Duodenal mucosa (tissue), 2 donors: ENCODE data around the gene RIMBP2.

Source experiments
- H3K27ac ChIP-seq: one replicate; pipeline ENCODE4 v1.7.0; 2013; ENCODE audit warnings: low read depth, low read length
- H3K27me3 ChIP-seq, 2 donors: one replicate each; pipeline ENCODE4 v1.7.0; 2013; ENCODE audit warnings: low read length in 2 of 2, control low read depth in 1 of 2; ENCODE audit not compliant: insufficient read depth in 2 of 2, control insufficient read depth in 1 of 2
- H3K36me3 ChIP-seq, 2 donors: one replicate each; pipeline ENCODE4 v1.7.0; 2013; ENCODE audit warnings: low read length in 2 of 2, control low read depth in 1 of 2; ENCODE audit not compliant: insufficient read depth in 2 of 2, control insufficient read depth in 1 of 2
- H3K4me1 ChIP-seq, 2 donors: one replicate each; pipeline ENCODE4 v1.7.0; 2013; ENCODE audit warnings: low read length in 2 of 2, control low read depth in 1 of 2; ENCODE audit not compliant: insufficient read depth in 2 of 2, control insufficient read depth in 1 of 2
- H3K4me3 ChIP-seq, 2 donors: one replicate each; pipeline ENCODE4 v1.7.0; 2013; ENCODE audit warnings: low read length in 2 of 2, low read depth in 1 of 2
- H3K9ac ChIP-seq, 2 donors: one replicate each; pipeline ENCODE4 v1.7.0; 2013; ENCODE audit warnings: low read length in 2 of 2, low read depth in 1 of 2
- H3K9me3 ChIP-seq, 2 donors: one replicate each; pipeline ENCODE4 v1.7.0; 2013; ENCODE audit warnings: low read length in 2 of 2, control low read depth in 1 of 2; ENCODE audit not compliant: control insufficient read depth in 1 of 2

The RIMBP2 gene

DNA sequence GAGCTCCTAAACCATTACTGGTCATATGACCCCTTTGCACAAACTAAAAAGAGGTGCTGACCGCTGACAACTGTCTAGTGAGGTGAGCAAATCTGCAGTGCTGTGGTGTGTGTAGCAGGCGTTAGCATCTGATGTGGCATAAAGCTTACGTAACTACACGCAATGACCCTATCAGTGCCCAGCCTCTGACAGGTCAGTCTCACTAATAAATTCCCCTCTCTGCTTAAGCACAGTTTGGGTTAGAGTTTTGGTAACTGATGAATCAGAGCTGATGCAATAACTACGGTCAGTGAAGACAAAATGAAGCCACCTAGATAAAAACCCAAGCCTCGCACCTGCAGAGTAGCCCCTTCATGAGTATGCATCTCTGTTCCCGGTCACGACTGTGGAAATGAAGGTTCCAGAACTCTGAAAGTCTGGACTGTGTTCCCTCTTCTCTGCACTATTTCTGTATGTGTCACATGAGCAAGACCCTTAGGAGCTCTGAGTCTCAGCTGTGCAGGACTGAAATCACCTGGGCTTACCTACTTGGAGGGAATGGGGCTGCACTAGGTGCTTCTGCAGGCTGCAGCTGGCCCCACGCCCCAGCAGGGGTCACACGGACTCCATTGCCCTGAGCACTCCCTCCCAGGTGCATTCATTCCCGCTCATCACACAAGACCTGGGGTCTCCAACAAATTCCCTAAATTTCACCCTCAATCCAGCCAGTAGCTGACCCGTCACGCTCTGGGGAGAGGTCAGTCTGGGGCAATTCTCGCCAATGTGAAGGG is 54.4 kb downstream of the RIMBP2 start:
- Histone ChIP-seq H3K9ac (no peak overlapping the region), H3K27me3 (no peaks in the 10 kb centered on the region), H3K4me1 (no peaks in the 10 kb centered on the region), H3K36me3 (no peaks in the 10 kb centered on the region), H3K27ac (no peak overlapping the region), H3K4me3 (no peak overlapping the region), H3K9me3 (no peaks in the 10 kb centered on the region)

DNA sequence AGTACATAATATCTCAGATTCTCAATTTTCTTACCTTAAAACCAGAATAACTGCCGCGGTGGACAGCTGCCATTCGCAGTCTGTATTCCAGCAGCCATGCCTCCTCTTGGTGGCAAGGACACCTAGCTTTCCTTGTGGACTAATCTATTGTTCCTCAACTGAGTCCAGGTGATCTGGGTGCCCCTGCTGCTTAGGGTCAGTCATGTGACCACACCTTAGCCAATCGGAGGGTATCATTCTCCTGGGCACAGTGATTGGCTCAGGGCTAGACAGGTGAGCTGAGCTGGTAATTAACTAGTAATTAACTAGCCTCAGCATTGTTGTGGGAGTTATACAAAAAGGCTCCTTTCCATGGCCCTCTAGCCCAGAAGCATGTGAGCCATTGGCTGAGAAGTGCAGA is 55.0 kb downstream of the RIMBP2 start:
- H3K27me3 ChIP-seq, result no peaks in the 10 kb centered on the region
- no peak overlapping the region for H3K4me3 ChIP-seq
- H3K9me3 ChIP-seq, result no peaks in the 10 kb centered on the region
- H3K4me1 ChIP-seq, result no peaks in the 10 kb centered on the region
- H3K36me3 ChIP-seq, result no peaks in the 10 kb centered on the region
- H3K9ac ChIP-seq, result no peak overlapping the region
- no peak overlapping the region for H3K27ac ChIP-seq

DNA sequence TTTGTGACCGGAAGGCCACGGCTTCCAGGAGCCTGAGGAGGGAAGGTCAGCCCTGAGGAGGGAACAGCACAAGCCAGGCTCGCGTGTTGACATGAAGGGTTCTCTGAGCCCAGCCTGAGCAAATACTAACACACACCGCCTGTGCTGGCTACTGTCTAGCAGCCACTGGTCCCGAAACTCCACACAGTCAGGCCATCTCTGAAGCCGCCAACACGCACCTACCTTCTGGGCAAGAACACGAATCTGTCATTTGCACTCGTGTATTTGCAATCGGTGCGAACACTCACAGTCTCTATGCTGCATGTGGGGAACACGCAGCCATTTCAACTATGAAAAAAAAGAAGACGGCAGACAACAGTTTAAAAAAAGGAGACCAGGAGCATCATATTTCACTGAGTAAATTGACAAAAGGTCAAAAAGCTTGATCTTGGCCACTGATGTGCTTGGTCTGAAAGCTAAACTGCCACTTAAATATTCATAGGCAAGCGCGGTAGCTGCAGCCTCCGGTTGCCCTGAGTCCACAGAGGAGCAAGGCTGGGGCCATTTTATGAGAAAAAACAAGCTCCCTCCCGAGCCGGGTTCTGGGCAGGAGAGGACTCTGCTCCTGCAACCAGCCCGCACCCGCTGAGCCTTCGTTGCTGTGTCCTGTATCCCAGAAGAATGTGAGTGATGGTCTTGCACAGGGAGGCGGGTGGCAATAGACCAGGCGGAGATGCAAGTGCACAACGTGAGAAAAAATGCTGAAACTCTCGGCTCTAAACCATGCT is 57.8 kb downstream of the RIMBP2 start:
- H3K27ac ChIP-seq, result no peak overlapping the region
- no peaks in the 10 kb centered on the region for H3K27me3 ChIP-seq
- no peak overlapping the region for H3K4me3 ChIP-seq
- H3K9ac ChIP-seq, result no peak overlapping the region
- H3K36me3 ChIP-seq, result no peaks in the 10 kb centered on the region
- H3K9me3 ChIP-seq, result no peaks in the 10 kb centered on the region
- H3K4me1 ChIP-seq, result no peaks in the 10 kb centered on the region

DNA sequence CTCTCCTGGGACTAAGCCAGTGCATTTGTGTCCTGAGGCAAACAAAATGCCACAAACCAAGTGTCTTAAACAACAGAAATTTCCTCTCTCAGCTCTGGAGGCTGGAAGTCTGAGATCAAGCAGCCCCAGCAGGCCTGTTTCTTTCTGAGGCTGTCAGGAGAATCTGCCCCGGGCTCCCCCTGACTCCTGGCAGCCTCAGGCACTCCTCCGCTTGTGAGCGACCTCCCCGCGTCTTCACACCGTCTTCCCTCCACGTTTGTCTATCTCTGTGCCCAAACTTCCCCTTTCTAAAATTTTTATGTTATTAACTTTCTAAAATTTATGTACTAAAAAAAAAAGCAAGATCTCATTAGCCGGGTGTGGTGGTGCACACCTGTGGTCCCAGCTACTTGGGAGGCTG is 59.7 kb downstream of the RIMBP2 start:
- H3K4me1 ChIP-seq, result no peaks in the 10 kb centered on the region
- H3K27ac ChIP-seq, result no peak overlapping the region
- no peaks in the 10 kb centered on the region for H3K9me3 ChIP-seq
- H3K36me3 ChIP-seq, result no peaks in the 10 kb centered on the region
- no peak overlapping the region for H3K4me3 ChIP-seq
- H3K9ac ChIP-seq, result no peak overlapping the region
- no peaks in the 10 kb centered on the region for H3K27me3 ChIP-seq

DNA sequence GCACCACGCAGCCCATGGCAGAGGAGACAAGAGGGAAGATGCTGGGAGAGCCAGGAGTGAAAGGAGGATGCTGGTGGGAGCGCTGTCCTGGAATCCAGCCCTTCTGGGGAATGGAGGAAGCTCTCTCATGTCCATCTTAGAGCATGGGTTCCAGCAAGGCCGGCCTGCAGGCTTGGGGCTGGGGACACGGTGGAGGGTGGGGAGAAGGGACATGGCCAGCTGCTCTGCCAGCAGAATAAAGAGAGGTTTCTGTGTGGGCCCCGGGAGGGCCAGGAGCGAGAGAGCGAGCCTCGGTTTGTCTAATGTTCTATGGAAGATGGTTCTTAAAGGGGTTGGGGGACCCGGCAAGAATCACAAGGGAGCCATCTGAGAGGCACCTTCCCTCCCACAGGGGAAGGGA is 60.2 kb downstream of the RIMBP2 start:
- Histone ChIP-seq H3K4me1 (no peaks in the 10 kb centered on the region), H3K4me3 (no peak overlapping the region), H3K9ac (no peak overlapping the region), H3K27me3 (no peaks in the 10 kb centered on the region), H3K27ac (no peak overlapping the region), H3K9me3 (no peaks in the 10 kb centered on the region), H3K36me3 (no peaks in the 10 kb centered on the region)

DNA sequence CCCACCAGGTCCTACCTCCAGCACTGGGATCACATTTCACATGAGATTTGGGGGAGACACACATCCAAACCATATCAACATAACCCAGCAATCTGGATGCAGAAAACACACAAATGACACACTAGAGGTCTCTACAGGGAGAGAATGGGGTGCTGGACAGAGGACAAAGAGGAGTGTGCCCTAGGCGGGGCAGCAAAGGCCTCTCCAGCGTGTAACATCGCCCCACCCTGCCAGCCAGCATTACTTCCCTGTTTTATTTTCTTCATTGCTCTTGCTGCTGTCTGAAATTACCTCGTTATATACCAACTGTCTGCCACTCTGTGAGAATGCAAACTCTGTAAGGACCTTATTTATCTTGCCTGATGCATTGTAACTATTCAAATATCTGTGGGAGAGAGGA is 61.1 kb downstream of the RIMBP2 start:
- Histone ChIP-seq H3K27ac (no peak overlapping the region), H3K4me3 (no peak overlapping the region), H3K27me3 (no peaks in the 10 kb centered on the region), H3K9ac (no peak overlapping the region), H3K9me3 (no peaks in the 10 kb centered on the region), H3K4me1 (no peaks in the 10 kb centered on the region), H3K36me3 (no peaks in the 10 kb centered on the region)

DNA sequence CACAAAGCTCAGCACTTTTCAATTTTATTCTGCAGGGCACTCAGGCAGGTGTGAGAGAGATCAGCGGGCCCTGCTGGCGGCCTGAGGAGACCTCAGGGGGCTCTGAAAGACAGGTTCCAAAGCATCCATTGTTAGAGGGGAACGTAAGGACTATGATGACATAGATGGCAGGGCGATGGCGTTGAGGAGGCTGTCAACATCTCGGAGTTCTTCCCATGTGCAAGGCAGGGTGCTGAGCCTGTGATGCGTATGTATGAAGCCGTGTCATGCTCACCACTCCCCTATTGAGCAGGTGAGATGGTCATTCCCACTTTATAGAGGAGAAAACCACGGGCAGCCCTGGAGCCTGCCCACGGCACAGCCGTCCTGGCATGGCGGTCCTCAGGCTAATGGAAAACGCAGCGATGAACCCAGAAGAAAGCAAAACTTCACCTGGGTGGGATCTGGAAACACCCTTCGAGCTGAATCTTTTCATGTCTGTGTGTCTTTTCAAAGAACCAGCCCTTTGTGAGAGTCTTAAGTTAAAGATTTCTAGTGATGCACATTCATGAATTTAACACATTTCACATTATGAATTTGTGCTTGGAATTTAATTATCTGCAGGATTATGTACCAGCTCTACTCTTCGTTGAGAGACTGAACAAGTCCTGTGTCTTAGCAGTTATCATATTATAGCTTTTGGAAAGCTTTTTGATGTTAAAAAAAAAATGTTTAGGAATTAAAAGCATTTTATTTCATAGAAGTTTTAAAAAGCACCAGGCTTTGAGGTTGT is 64.7 kb downstream of the RIMBP2 start:
- Histone ChIP-seq H3K4me1 (no peaks in the 10 kb centered on the region), H3K4me3 (no peak overlapping the region), H3K9me3 (no peaks in the 10 kb centered on the region), H3K36me3 (no peaks in the 10 kb centered on the region), H3K27me3 (no peaks in the 10 kb centered on the region), H3K27ac (no peak overlapping the region), H3K9ac (no peak overlapping the region)

DNA sequence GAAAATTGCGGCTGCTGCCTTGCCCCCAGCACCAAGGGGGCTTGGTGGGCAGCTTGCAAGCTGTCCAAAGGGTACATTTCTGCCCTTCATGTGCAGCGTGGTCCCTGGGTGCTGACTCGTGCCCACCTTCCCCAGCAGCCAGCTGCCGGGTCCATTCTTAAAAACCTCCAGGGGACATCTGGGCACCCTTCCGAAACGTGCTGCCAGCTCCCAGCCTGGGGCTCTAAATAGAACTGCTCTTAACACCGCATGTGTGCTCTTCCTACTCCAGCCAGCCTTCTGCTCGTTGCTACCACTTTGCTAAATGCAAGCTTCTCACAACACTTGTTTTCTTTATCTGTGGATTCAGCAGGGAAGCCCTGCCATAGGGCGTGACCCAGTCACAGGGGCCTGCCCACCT is 66.0 kb downstream of the RIMBP2 start:
- Histone ChIP-seq H3K4me1 (no peaks in the 10 kb centered on the region), H3K27me3 (no peaks in the 10 kb centered on the region), H3K27ac (no peak overlapping the region), H3K36me3 (no peaks in the 10 kb centered on the region), H3K9me3 (no peaks in the 10 kb centered on the region), H3K9ac (no peak overlapping the region), H3K4me3 (no peak overlapping the region)

DNA sequence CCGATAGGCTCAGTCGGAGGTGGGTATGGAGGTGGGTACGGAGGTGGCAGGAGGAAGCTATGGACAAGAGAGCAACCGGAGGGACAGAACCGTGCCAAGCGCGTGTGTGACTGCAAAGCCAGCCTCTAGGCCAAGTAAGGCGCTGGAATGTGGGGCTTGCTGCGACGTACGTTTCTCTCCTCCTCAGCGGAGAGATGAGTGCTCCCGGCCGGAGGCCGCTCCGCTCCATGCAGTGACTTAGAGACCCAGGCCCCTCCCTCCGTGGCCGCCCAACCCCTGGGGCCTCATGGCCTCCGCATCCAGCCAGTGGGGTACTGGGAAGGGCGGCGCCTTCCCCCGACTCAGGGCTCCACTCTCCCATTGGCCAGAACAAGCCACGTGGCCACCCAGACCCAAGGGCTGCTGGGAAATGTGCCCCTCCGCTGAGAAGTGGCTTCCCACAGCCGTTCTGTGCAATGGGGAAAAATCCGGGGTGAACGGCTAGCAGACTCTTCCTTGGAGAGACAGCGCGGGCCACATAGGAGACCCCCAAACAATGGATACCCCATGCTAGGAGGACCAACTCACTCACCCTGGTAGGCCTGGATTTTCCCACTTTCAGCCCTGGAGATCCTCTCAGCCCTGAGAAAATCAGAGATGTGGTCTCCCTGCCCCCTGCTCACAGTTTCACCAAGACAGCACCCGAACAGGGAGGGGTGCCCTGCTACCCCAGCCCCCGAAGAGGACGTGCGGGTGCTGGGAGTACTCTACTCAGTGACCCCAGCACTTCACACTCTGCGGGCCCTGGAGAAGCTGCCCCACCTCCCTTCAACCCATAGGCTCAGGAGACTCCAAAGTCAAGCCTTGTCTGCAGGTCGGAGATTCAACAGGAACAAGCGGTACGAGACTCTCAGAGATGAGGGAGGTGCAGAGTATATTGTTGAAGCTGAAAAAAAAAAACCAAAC is 66.7 kb downstream of the RIMBP2 start:
- no peak overlapping the region for H3K4me3 ChIP-seq
- H3K36me3 ChIP-seq, result no peaks in the 10 kb centered on the region
- no peaks in the 10 kb centered on the region for H3K27me3 ChIP-seq
- no peak overlapping the region for H3K27ac ChIP-seq
- no peaks in the 10 kb centered on the region for H3K9me3 ChIP-seq
- no peaks in the 10 kb centered on the region for H3K4me1 ChIP-seq
- H3K9ac ChIP-seq, result no peak overlapping the region
